CD4-positive, alpha-beta T cell treated with Interleukin-15 for 4 hours (primary cell): ENCODE data around the gene POLR2L.
A peak's percentile ranks its signal among the peaks of the same experiment; 100 is the strongest.

Source experiments
- DNase-seq: peaks from one replicate; pipeline ENCODE4 v3.0.0-alpha.2; 2020; ENCODE audit warnings: low spot score

The POLR2L gene

DNA sequence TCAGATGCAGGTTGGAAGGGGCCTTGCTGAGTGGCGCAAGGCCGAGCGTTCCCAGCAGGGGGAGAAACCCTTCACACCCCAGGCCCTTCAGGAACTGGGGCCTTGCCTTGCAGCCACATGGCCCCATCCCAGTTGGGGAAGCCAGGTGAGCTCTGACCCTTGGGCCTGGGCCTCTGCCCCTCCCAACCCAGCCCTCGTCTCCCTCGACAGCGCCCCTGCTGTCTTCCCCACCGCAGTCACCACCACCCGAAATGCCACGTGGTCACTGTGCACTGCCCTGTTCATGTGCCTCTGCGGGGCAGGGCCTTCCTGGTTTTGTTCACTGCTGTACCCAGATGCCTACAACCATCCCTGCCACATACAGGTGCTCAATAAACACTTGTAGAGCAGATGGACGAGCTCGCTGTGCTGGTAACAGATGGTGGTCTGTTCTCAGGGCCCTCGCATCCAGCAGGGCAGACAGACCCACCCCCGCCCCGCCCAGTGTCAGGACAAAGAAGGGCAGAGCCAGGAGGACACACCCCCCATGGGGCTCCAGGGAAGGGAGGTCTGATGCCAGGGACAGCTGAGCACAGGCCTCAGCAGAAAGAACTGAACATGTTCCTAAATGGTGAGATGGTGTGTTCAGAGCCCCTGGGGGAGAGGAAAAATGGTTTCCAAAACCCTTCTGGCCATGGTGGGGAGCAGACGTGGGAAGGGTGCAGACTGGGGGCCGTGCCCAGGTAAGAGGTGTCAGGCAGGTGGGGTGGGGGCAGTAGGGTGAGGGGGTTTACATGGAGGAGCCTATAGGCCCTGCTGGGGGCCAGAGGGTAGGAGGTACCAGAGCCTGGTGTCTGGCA lies 3.7 kb downstream of the POLR2L start:
- no peak for DNase-seq

GRCh38 chr11:837990-838307 lies 4.4 kb downstream of the POLR2L start:
- no peak for DNase-seq

DNA sequence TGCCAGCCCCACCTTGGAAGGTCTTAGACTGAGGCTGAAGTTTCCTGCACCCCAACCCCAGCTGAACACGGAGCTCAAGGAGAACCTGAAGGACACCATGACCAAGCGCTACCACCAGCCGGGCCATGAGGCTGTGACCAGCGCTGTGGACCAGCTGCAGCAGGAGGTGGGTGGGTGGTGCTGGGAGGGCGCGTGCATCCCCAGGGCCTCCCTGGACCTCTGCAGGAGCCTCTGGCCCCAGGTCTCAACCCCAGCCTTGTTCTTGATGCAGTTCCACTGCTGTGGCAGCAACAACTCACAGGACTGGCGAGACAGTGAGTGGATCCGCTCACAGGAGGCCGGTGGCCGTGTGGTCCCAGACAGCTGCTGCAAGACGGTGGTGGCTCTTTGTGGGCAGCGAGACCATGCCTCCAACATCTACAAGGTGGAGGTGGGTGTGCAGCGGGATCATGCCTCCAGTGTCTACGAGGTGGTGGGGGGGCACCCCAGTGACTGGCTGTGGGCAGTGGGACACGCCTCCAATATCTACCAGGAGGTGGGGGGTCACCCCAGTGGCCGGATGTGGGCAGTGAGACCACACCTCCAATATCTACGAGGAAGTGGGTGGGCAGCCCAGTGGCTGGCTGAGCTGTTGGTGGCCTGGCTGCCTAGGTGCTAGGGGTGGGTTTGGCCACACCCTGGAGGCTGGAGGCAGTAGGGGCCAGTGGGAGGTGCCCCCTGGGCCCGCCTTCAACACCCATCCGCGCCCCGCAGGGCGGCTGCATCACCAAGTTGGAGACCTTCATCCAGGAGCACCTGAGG lies 4.9 kb downstream of the POLR2L start:
- DNase-seq: no peak

GRCh38 chr11:836700-837099 lies 5.6 kb downstream of the POLR2L start:
- DNase-seq: no peak

GRCh38 chr11:836274-836673 lies 6.1 kb downstream of the POLR2L start:
- no peak for DNase-seq

DNA sequence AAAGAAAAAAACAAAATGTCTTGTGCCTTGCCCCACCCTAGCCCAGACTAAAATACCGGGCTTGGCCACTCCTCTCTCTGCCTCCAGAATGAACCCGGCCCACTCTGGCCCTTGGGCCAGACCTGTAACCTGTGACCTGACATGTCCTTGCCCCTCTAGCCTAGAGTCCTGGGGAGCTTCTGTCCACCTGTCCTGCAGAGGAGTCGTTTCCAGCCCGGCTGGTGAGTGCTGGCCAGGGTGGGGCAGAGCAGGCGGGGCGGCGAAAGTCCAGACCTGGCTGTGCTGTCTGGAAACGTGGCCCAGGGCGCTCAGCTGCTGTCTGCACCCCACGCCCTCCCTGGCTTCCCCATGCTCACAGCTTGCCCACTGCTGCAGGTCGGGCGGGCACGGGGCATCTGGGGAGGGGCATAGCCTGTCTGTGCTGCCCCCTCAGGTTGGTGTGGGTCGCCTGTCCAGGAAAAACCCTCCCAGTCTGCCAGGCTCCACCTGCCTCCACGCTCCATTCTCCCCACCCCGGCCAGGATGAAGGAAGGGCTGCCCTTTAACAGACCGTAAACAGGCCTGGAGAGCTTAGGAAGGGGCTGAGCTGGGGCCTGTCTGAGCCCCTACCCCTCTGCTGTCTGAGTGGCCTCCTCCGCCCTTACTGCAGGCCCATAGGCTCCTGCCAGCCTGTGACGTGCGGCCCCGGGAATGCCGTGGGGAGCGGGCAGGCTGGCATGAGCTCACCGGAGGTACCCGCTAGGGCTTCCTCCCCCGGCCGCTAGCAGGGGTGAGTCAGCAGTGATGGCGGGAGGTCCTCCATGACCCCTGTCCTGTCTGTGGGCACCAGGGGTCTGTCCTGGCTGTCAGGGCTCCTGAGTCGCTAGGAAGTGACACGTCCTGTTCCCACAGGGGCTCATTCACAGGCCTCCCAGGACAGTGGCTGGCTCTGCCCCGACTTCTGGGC lies 7.7 kb downstream of the POLR2L start:
- no peak for DNase-seq

- no peak for DNase-seq
Observed at GRCh38 chr11:833849-834311, 8.4 kb downstream of the POLR2L start.

- no peak for DNase-seq
Observed at GRCh38 chr11:833114-833791, 9.1 kb downstream of the POLR2L start.

DNA sequence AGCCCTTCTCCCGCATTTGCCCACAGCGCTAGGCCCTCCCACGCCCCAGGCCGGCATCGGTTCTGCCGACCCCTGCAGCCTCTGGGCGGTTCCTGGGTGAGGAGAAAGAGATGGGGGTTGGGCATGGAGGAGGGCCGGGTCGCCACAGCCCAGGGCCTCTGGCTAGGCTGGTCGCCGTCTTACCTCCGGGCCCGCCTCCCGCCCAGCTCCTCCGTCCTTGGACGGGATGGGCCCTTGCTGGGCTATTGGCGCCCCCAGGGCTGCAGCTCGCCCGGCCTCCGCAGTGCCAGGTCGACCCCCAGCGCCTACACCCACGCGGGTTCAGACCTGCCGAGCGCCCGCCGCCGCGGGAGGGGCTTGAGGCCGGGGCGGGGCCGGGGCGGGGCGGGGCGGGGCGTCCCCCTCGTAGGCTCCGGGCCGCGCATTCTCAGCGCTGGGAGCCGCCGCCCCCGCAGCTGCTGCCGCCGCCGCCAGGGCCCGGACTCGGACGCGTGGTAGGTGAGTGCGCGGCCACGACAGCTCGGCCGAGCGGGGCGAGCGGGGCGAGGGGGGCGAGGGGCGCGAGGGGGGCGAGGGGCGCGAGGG lies 9.7 kb downstream of the POLR2L start, which contains the start of gene CD151:
CD151 (plus strand) TSS at position 424 of the 585 bp plus-strand sequence. CDS start 3,118 bp downstream, outside the sequence.
- no peak for DNase-seq

GRCh38 chr11:831961-832528 lies 10.3 kb downstream of the POLR2L start:
- no peak for DNase-seq

DNA sequence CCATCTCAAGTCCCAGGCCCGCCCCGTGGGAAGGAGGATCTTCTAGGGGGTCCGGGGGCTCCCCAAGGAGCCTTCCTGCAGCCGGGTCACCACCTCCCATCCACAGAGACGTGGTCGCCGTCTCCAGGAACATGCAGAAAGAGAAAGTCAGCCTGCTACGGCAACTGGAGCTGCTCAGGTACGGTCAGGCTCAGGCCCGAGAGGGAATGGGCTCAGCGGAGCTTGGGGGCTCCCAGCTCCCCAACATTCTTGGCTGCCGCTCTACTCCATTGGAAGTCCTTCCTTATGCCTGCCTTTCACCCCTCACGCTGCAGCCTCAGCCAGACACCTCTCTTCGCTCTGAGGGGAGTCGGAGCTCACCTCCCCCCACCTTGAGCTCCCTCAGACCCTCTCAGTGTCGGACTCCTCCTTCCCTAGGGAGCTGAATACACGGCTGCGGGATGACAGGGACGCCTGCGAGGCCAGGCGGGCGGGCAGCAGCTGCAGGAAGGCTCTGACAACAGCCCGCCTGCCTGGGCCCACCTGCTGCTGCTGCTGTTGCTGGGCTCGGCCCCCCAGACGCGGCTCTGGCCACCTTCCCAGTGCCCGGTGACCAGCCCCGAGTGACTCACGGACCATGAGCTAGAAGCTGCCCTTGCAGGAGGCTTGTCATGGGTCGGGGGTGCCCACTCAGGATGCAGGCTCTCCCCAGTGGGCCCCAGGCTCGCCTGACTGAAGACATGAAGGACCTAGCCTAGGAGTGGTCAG lies 11.0 kb downstream of the POLR2L start:
- no peak for DNase-seq

DNA sequence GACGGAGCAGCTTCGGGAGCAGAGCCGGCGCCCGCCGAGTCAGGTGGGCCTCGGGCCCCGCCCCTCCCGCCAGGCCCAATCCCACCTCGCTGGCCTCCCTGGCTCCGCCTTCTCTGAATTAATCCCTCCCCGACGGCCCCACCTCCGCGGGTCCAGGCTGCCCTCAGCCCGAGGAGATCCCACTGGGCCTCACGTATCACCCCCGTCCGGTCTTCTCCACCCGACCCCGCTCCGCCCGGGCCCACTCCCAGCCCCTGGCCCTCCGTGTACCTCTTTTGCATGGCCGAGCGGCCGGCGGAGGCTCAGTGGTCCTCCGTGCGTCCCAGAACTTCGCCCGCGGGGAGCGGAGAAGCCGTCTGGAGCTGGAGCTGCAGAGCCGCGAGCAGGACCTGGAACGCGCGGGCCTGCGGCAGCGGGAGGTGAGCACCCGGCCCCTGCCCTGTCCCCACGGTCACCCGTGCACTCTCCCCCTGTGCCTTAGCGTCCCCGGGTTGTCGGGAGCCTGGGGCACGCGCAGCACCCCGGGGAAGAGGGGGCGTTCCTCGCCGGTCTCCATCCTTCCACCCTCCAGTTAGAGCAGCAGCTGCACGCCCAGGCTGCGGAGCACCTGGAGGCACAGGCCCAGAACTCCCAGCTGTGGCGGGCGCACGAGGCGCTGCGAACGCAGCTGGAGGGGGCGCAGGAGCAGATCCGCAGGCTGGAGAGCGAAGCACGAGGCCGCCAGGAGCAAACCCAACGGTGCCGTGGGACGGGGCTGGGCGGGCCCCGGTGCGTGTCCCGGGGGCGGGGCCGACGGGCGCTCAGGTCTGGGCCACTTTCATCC lies 11.8 kb downstream of the POLR2L start:
- peak; percentile 56 for DNase-seq

GRCh38 chr11:829847-830294 lies 12.5 kb downstream of the POLR2L start:
- no peak for DNase-seq

- no peak for DNase-seq
Observed at GRCh38 chr11:829176-829846, 13.0 kb downstream of the POLR2L start.

- DNase-seq: no peak
Observed at GRCh38 chr11:828506-829175, 13.7 kb downstream of the POLR2L start.

GRCh38 chr11:827897-828192 lies 14.5 kb downstream of the POLR2L start, which contains the start of gene CRACR2B:
Gene CRACR2B (plus strand): TSS chr11:827919. CDS start chr11:828608, 689 bp downstream.
- DNase-seq: no peak

DNA sequence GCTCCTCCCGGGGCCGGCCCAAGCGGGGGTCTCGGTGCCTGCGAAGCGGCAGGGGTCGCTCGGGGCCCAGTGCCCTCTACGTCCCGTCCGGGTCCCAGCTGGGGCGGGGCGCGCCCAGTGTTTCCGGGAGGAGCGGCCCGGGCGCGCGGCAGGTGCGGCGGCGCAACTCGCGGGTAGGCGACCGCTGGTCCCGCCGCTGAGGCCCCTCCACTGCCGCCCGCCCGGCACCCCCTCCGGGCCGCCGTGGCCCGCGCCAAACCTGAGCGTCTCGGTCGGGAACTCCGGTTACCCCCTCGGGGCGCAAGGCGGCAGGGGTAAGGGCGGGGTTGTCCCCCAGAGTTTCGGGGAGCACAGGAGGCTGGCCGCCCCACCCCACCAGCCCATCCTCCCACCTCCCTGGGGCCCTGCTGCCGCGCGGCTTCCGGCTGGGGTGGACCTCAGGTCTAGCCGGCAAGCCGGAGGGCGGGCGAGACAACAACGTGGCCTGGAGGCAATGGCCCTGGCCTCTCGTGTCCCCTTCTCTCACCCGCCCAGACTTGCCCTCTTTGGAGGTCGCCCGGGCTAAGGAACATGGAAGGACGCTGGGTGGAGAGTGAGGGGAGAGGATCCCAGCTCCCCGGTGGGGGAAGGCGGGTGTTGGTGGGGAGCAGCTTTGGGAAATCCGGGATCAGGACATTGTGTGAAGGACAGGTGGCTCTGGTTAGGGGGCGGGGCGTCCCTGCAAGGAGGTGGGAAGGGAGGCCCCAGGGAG lies 15.0 kb downstream of the POLR2L start:
- no peak for DNase-seq
